Esophagus muscularis mucosa (tissue), 4 donors: ENCODE data around the gene STRN4. TPM values are rescaled to one million over a fixed set of nuclear protein-coding genes. Genes with fewer than 3 reads are reported as not detected.

ENCODE experiments used
- DNase-seq: peaks from one replicate; pipeline ENCODE4 v3.0.0-alpha.2; 2017; ENCODE audit errors: extremely low spot score
- H3K27ac ChIP-seq, 4 donors: fragments of 200-600 bp; sonication (generic); replicated peaks in 1 of 4; 1 replicate in 3 of 4; 2 replicates in 1 of 4; pipeline ENCODE4 v1.5.1; 2016 to 2019; ENCODE audit warnings: mild to moderate bottlenecking in 1 of 4
- H3K27me3 ChIP-seq, 4 donors: fragments of 200-600 bp; sonication (generic); one replicate each; pipeline versions ENCODE4 v1.5.1 to v1.6.0; 2016 to 2019
- H3K36me3 ChIP-seq, 4 donors: fragments of 200-600 bp; sonication (generic); one replicate each; pipeline ENCODE4 v1.5.1; 2016 to 2019
- H3K4me1 ChIP-seq, 4 donors: fragments of 200-600 bp; sonication (generic); one replicate each; pipeline ENCODE4 v1.5.1; 2016 to 2019
- H3K4me3 ChIP-seq, 4 donors: fragments of 200-600 bp; sonication (generic); 1 replicate in 2 of 4; 2 replicates in 2 of 4; pipeline ENCODE4 v1.5.1; 2016 to 2019; ENCODE audit warnings: mild to moderate bottlenecking in 4 of 4, moderate library complexity in 1 of 4
- H3K9me3 ChIP-seq, 4 donors: fragments of 200-600 bp; sonication (generic); 1 replicate in 3 of 4; 2 replicates in 1 of 4; pipeline ENCODE4 v1.5.1; 2016 to 2019
- CTCF ChIP-seq, 3 experiments: fragments of 200-600 bp in 2 of 3; fragments of 450-650 bp in 1 of 3; sonication (generic) in 2 of 3; IDR thresholded peaks; one replicate each; pipeline ENCODE4 v1.5.1; 2017 to 2019; ENCODE audit warnings: antibody characterized with exemption in 3 of 3, mild to moderate bottlenecking in 2 of 3, moderate library complexity in 1 of 3
- EP300 ChIP-seq: sonication (generic); formaldehyde crosslinking; IDR thresholded peaks from one replicate; pipeline ENCODE4 v1.6.1; 2017; ENCODE audit warnings: antibody characterized with exemption
- POLR2A ChIP-seq: fragments of 450-650 bp; IDR thresholded peaks from one replicate; pipeline ENCODE4 v1.6.1; 2017; ENCODE audit warnings: antibody characterized with exemption, moderate library complexity, mild to moderate bottlenecking, low read depth
- POLR2AphosphoS5 ChIP-seq, 2 donors: sonication (generic); formaldehyde crosslinking; IDR thresholded peaks; one replicate each; pipeline ENCODE4 v1.6.1; 2017; ENCODE audit warnings: antibody characterized with exemption in 2 of 2
- WGBS: methylation state at CpG from one replicate; pipeline ENCODE4 v1.1.5; 2018; 5-methylcytosine and 5-hydroxymethylcytosine counted together
- intact Hi-C: fragments of 100-400 bp; cut with DNase I; formaldehyde crosslinking; loops from one replicate; pipeline ENCODE4 v1.15.1; 2023
- total RNA-seq, 4 donors: library from RNA; depleted of rRNA; stranded (reverse); fragments of >200 nt; gene quantifications; one replicate each; pipeline versions ENCODE4 v1.1.0 to v1.2.1, GENCODE V29; 2016

STRN4 gene
- total RNA-seq, 4 donors from 2014 or later = 85.2 to 119 (median 101) TPM

- no peaks in the 10 kb centered on the region for H3K9me3 ChIP-seq
- peaks cover 60 to 94% (median 90%) of the 10 kb centered on the region in 4 donors for H3K36me3 ChIP-seq
- no peak for DNase-seq
- no peak for TF ChIP-seq POLR2A
- no peak for TF ChIP-seq EP300
- no peak for TF ChIP-seq CTCF (IDR thresholded peaks at IDR 0.05)
- no peak for TF ChIP-seq POLR2AphosphoS5 (IDR thresholded peaks at IDR 0.05)
- H3K27ac ChIP-seq = no peak overlapping the region
- H3K4me3 ChIP-seq = no peak overlapping the region
- H3K4me1 ChIP-seq = peaks cover 6 to 14% (median 13%) of the 10 kb centered on the region in 4 donors
- H3K27me3 ChIP-seq = no peaks in the 10 kb centered on the region
- intact Hi-C loops = no loop called here
- WGBS = 92% methylated on average over 16 of the region's 22 CpGs
These were observed 52.5 kb downstream of the STRN4 start for GRCh38 chr19:46693760-46694159.

- H3K27me3 ChIP-seq = no peaks in the 10 kb centered on the region
- no peak for DNase-seq
- H3K36me3 ChIP-seq = peaks cover 65 to 94% (median 90%) of the 10 kb centered on the region in 4 donors
- 96% methylated on average over 4 of the region's 4 CpGs for WGBS
- TF ChIP-seq POLR2AphosphoS5 (IDR thresholded peaks at IDR 0.05) (no peak), CTCF (IDR thresholded peaks at IDR 0.05) (no peak), POLR2A (no peak), EP300 (no peak)
- peaks cover 6 to 14% (median 13%) of the 10 kb centered on the region in 4 donors for H3K4me1 ChIP-seq
- H3K4me3 ChIP-seq = no peak overlapping the region
- no peaks in the 10 kb centered on the region for H3K9me3 ChIP-seq
- intact Hi-C loops = no loop called here
- no peak overlapping the region for H3K27ac ChIP-seq
These were observed 53.1 kb downstream of the STRN4 start for GRCh38 chr19:46692918-46693722.

GRCh38 chr19:46691948-46692347 lies 54.3 kb downstream of the STRN4 start:
- Histone ChIP-seq H3K9me3 (no peaks in the 10 kb centered on the region), H3K4me1 (peaks cover under 1 to 4% (median 2%) of the 10 kb centered on the region in 4 donors), H3K27me3 (no peaks in the 10 kb centered on the region), H3K36me3 (peaks cover 75 to 100% (median 100%) of the 10 kb centered on the region in 4 donors), H3K4me3 (no peak overlapping the region), H3K27ac (no peak overlapping the region)
- WGBS = 100% methylated on average over 2 of the region's 2 CpGs
- intact Hi-C loops = no loop called here
- no peak for TF ChIP-seq POLR2AphosphoS5 (IDR thresholded peaks at IDR 0.05)
- no peak for TF ChIP-seq POLR2A
- no peak for TF ChIP-seq CTCF (IDR thresholded peaks at IDR 0.05)
- no peak for TF ChIP-seq EP300
- DNase-seq = no peak

GRCh38 chr19:46691104-46691503 lies 55.1 kb downstream of the STRN4 start:
- DNase-seq = no peak
- no peaks in the 10 kb centered on the region for H3K9me3 ChIP-seq
- no peaks in the 10 kb centered on the region for H3K4me1 ChIP-seq
- H3K36me3 ChIP-seq = peaks cover 82 to 100% (median 100%) of the 10 kb centered on the region in 4 donors
- TF ChIP-seq POLR2AphosphoS5 (IDR thresholded peaks at IDR 0.05) = no peak
- TF ChIP-seq CTCF (IDR thresholded peaks at IDR 0.05) = no peak
- TF ChIP-seq POLR2A = no peak
- TF ChIP-seq EP300 = no peak
- 44% methylated on average over 2 of the region's 2 CpGs for WGBS
- no peaks in the 10 kb centered on the region for H3K27me3 ChIP-seq
- no peak overlapping the region for H3K4me3 ChIP-seq
- no peak overlapping the region for H3K27ac ChIP-seq
- intact Hi-C loops = no loop called here

GRCh38 chr19:46689358-46689757 lies 56.9 kb downstream of the STRN4 start:
- Histone ChIP-seq H3K4me3 (no peak overlapping the region), H3K27ac (no peak overlapping the region), H3K36me3 (peaks cover 93 to 100% (median 100%) of the 10 kb centered on the region in 4 donors), H3K9me3 (no peaks in the 10 kb centered on the region), H3K27me3 (no peaks in the 10 kb centered on the region), H3K4me1 (no peaks in the 10 kb centered on the region)
- intact Hi-C loops = no loop called here
- TF ChIP-seq POLR2A (no peak), CTCF (IDR thresholded peaks at IDR 0.05) (no peak), POLR2AphosphoS5 (IDR thresholded peaks at IDR 0.05) (no peak), EP300 (no peak)
- WGBS = 100% methylated on average over 10 of the region's 14 CpGs
- no peak for DNase-seq
